HG02763 (cell line): ENCODE data around the gene ZNF823.
"Not testable (repeated sequence)": the region's sequence is repeated elsewhere in the genome, so short reads cannot be mapped to it uniquely, and the experiment has no call there.

ENCODE experiments used
- ATAC-seq: cut with Tn5 transposase; IDR thresholded peaks from one replicate; pipeline ENCODE4 v1.9.1; 2021; ENCODE audit warnings: mild to moderate bottlenecking, moderate library complexity; ENCODE audit not compliant: unreplicated experiment

ZNF823 gene

DNA sequence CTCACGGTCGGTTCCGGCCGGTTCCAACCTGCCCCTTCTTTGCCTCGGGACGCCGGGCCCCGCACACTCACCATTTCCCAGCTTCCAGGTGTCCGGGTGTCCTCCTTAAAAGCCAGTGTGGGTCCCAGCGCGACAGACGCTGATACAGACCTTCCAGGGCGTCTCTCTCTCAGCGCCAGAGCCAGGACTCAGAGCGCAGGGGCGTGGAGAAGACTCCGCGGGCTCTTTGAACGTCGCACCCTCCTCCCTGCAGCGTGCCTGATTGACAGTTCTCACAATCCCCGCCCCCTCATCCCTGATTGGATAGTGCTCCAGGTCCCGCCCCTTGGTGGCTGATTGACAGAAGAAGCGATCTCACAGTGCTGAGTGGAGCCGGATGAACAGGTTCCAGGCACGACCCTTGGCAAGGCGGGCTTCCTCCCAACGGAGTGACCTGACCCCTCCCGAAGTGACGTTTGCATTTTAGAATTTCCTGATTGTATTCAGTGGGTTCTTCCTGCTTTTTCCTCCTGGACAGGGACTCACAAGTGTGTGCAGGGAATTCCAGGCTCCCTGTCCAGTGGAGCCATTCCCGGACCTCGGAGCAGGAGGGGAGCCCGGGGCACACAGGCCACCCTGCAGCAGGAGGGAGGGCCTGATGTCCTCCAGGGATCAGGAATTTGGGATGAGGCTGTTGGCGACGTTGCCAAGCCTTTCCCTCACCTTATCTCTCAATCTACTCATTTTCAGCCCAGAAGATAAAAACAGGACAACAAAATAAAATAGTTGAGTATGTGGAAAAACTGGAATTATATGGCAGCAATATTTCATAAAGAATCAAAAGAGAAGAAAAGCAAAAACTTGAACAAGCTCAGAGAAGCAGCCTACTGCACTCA, at the start of gene ZNF823:
Gene ZNF823, minus strand, starts transcription at position 201 of the 875 bp plus-strand sequence. Its CDS starts 127 bp downstream, at position 74.
- ATAC-seq, result peak; percentile 93

DNA sequence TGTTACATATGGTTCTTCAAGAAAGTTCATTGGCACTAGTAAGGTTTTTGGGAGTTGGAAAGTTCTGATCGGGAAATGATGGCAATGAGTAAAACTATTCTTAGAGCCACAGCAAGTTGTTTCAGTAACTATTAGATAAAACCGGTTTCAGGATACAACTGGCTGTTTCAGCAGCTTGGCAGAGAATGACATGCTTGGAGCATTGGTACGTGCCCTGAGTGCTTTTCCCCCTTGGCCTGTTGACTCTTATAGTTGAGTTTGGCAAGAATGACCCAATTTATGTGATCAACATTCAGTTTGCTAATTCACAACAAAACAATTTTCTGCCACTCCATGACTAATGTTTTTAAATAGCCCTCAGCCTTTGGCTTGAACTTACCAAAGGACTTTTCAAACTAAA, 48.8 kb upstream of the ZNF823 start:
- ATAC-seq, result no peak

DNA sequence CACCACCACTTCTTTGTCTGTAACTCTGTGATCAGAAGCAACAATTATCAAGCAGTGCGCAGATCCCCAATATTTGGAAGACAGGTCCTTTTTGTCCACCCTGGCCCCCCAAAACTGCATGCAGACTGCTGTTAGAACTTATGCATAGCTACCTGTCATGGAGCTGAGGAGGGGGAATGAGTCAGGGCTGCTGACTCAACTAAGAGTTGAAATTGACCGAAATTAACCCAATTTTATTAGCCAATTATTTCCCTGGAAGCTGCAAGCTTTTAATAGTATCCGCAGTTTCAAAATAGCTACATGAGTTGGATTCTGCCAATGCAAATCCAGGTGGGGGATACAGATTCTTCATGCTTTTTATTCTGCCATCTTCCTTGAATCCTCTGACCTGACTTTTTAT, 45.6 kb upstream of the ZNF823 start:
- ATAC-seq, result no peak

- ATAC-seq, result no peak
Measured at GRCh38 chr19:11783767-11784166, 45.0 kb upstream of the ZNF823 start.

GRCh38 chr19:11781295-11782057, 42.7 kb upstream of the ZNF823 start:
- no peak for ATAC-seq

DNA sequence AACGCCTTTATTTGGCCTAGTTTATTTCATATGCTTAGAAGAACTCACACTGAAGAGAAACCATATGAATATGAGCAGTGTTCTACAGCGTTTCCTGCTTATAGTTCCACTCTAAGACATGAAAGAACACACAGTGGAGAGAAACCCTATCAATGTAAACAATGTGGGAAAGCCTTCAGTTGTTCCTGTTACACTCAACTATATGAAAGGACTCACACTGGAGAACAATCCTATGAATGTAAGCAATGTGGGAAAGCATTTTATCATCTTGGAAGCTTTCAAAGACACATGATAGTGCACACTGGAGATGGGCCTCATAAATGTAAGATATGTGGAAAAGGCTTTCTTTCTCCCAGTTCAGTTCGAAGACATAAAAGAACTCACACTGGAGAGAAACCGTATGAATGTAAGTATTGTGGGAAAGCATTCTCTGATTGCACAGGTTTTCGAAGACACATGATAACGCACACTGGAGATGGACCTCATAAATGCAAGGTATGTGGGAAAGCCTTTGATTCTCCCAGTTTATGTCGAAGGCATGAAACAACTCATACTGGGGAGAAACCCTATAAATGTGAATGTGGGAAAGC, 41.8 kb upstream of the ZNF823 start:
- no peak for ATAC-seq

DNA sequence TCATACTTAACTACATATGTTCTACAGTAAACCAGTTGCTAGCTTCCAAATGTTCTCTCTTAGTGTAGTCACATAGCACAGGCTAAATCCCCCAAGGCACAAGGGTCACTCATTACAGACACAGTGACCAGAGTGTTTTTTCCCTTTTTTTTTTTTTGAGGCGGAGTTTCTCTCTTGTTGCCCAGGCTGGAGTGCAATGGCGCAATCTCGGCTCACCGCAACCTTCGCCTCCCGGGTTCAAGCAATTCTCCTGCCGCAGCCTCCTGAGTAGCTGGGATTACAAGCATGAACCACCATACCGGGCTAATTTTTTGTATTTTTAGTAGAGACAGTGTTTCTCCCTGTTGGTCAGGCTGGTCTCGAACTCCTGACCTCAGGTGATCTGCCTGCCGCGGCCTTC, 37.9 kb upstream of the ZNF823 start:
- not testable (repeated sequence) for ATAC-seq

- not testable (repeated sequence) for ATAC-seq
Measured at GRCh38 chr19:11771520-11771919, 32.8 kb upstream of the ZNF823 start.

DNA sequence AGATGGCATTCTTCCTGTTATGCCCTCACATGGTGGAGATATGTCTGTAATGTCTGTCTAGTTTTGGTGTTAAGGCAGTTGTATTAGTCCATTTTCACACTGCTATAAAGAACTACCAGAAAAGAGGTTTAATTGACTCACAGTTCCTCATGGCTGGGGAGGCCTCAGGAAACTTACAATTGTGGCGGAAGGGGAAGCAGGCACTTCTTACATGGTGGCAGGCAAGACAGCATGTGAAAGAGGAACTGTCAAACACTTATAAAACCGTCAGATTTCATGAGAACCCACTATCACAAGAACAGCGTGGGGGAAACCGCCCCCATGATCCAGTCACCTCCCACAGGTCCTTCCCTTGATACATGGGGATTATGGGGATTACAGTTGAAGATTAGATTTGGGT, 31.2 kb upstream of the ZNF823 start:
- ATAC-seq, result no peak

- peak; percentile 28 for ATAC-seq
Measured at GRCh38 chr19:11767633-11768133, 28.9 kb upstream of the ZNF823 start.

DNA sequence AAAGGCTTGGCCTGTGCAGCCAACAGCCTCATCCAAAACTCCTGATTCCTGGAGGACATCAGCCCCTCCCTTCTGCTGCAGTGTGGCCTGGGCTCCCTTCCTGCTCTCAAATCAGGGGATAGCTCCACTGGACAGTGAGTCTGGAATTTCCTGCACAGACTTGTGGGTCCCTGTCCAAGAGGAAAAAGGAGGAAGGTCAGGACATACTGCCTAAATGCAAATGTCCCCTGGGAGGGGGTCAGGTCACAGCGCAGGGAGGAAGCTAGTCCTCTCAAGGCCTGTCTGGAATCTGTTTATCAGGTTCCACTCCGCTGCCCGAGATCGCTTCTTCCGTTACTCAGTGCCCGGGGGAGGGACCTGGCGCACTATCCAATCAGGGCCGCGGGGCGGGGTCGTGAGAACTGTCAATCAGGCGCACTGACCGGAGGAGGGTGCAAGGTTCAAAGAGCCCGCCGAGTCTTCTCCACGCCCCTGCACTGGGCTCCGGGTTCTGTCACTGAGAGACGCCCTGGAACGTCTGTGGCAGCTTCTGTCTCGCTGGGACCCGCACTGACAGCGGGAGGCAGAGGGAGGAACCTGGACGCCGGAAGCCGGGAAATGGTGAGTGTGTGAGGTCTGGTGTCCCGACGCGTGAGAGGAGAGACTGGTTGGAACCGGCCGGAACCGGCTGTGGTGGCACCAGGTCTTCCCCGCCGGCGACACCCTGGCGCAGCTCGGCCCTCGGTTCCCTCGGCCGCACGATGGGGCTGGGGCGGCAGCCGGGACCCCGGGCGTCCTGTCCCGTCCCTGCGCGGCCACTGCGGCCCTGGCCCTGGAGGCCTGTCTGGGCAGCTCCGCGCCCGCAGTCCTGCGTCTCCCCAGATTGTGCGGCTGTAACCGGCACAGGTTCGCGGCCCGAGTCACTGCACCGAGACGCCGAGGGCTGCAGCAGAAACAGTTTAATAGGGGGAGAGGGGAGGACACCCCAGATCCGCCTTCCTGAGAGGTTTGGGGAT, 28.1 kb upstream of the ZNF823 start, which contains the start of gene ZNF441:
Gene ZNF441, plus strand, starts transcription at position 404 of the 995 bp plus-strand sequence. Its CDS starts 194 bp downstream, at position 598.
- peak; percentile 93 for ATAC-seq

GRCh38 chr19:11763611-11764010, 24.9 kb upstream of the ZNF823 start:
- no peak for ATAC-seq

DNA sequence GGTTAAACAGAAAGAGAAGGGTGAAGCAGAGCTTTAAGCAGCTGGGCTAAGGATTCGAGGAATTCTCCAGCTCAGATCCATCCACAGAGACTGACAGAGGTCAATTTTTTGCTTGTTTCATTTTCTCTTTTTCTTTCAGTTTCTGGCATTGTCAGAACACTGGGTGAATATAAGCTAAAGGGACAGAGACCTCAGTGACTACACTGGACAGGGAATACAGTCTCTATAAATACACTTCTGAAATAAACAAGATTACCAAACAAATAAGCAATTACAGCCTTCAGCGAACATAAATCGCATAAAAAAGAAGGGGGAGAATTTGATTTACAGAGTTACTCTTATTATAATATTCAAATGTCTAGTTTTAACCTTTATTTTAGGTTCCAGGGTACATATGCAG, 24.4 kb upstream of the ZNF823 start:
- no peak for ATAC-seq

DNA sequence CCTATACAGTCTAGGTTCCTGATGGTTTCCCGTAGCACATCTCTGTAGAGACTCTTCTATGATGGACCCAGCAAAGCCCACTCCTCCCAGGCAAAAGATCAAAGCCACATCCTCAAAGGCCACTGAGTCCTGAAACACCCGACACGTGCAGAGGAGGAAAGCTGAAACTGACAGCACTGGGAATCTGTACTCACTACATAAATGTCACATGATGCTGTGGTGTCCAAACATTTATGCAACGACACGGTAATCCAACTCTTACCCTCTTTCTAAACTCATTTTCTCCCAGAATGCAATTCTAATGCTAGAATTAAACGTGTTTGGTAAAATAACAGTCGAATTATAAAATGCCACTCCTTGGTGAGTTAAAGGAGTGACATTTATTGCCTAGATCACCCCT, 21.1 kb upstream of the ZNF823 start:
- no peak for ATAC-seq

DNA sequence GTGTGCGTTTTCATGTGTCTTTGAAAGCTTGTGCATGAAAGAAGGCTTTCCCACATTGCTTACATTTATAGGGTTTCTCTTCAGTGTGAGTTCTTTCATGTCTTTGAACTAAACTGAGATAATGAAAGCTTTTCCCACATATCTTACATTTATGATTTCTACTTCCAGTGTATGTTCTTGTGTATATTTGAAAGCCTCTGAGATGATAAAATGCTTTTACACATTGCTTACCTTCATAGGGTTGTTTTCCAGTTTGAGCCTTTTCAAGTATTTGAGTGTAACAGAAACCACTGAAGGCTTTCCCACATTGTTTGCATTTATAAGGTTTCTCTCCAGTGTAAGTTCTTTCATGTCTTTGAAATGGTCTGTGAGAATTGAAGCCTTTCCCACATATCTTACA, 18.2 kb upstream of the ZNF823 start:
- no peak for ATAC-seq

GRCh38 chr19:11754663-11755062, 15.9 kb upstream of the ZNF823 start:
- no peak for ATAC-seq

DNA sequence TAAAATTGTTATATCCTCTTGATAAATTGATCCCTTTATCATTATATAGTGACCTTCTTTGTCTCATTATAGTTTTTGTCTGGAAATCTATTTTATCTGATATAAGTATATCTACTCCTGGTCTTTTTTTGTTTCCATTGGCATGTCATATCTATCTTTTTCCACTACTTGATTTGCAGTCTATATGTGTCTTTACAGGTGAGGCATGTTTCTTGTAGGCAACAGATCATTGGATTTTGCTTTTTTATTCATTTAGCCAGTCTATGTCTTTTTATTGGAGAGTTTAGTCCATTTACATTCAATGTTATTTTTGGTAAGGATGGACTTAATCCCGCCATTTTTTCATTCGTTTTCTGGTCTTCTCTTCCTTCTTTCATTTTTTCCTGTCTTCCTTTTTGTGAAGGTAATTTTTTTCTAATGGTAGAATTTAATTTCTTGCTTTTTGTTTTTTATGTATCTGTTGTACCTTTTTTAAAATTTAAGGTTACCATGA, 13.5 kb upstream of the ZNF823 start:
- ATAC-seq, result no peak

DNA sequence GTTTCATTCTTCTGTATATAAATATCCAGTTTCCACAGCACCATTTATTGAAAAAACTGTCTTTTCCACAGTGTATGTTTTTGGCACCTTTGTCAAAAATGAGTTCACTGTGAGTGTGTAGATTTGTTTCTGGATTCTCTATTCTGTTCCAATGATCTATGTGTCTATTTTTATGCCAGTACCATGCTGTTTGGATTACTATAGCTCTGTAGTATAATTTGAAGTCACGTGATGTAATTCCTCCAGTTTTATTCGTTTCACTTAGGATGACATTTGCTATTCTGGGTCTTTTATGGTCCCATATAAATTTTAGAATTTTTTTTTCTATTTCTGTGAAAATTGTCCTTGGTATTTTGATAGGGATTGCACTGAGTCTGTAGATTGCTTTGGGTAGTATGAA, 11.0 kb upstream of the ZNF823 start:
- no peak for ATAC-seq

DNA sequence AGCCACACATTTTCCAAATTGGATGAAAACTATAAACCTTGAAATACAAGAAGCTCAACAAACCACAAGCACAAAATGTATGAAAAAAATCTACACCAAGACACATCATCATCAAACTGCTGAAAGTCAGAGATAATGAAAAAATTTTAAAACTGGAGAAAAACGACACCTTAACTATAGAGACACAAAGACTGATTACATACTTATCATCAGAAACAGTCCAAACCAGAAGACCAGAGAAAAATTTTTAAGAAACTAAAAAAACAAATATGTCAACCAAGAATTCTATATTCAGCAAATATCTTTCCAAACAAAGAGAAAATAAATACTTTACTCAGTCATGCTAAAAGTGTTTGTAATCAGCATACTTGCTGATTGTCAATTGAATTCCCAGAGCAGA, 8.5 kb upstream of the ZNF823 start:
- ATAC-seq, result no peak

- ATAC-seq, result no peak
Measured at GRCh38 chr19:11745869-11746268, 7.1 kb upstream of the ZNF823 start.
